Left ventricle myocardium inferior (tissue), 1 donor: ENCODE measurements around the gene CHURC1. TPM values are rescaled to one million over a fixed set of nuclear protein-coding genes. Genes with fewer than 3 reads are reported as not detected.

Experiments
- DNase-seq: peaks from one replicate; pipeline ENCODE4 v3.0.0-alpha.2; 2020
- H3K27ac ChIP-seq: fragments of 200-600 bp; replicated peaks from 2 replicates; pipeline ENCODE4 v1.8.0; 2021
- H3K27me3 ChIP-seq: fragments of 200-600 bp; 2 replicates; pipeline ENCODE4 v1.8.0; 2021; ENCODE audit warnings: low read depth
- H3K36me3 ChIP-seq: fragments of 200-600 bp; 2 replicates; pipeline ENCODE4 v1.8.0; 2021
- H3K4me1 ChIP-seq: fragments of 200-600 bp; 2 replicates; pipeline ENCODE4 v1.8.0; 2021
- H3K4me3 ChIP-seq: fragments of 200-600 bp; 2 replicates; pipeline ENCODE4 v1.8.0; 2021; ENCODE audit warnings: mild to moderate bottlenecking, moderate library complexity
- H3K9me3 ChIP-seq: fragments of 200-600 bp; replicated peaks from 2 replicates; pipeline ENCODE4 v1.8.0; 2021
- CTCF ChIP-seq: fragments of 200-600 bp; IDR thresholded peaks from 2 replicates; pipeline ENCODE4 v1.8.0; 2021; ENCODE audit warnings: antibody characterized with exemption, mild to moderate bottlenecking, borderline replicate concordance
- intact Hi-C: fragments of 100-400 bp; cut with micrococcal nuclease; formaldehyde crosslinking; loops from one replicate; pipeline ENCODE4 v1.11.0; 2022
- total RNA-seq: library from RNA; stranded (reverse); fragmentation: NEBNext Ultra II Directional; extraction: Animal tissue kit (Norgen Biotek cat#: 25700); gene quantifications from one replicate; pipeline ENCODE4 v1.2.1, GENCODE V29; 2021
- donor health status: DM: no; HTN: yes; CAD: no; lungs with severe emphysema.

CHURC1 gene
- total RNA-seq, 1 donor from 2014 or later: 89.8 TPM

- H3K4me3 ChIP-seq: no peak overlapping the region
- intact Hi-C loops: no loop called here
- H3K9me3 ChIP-seq: no peaks in the 10 kb centered on the region
- H3K27me3 ChIP-seq: no peaks in the 10 kb centered on the region
- no peak for TF ChIP-seq CTCF
- no peak overlapping the region for H3K27ac ChIP-seq
- no peak for DNase-seq
- peaks cover 9% of the 10 kb centered on the region for H3K36me3 ChIP-seq
- H3K4me1 ChIP-seq: peaks cover 12% of the 10 kb centered on the region
Observed at GRCh38 chr14:64944041-64944440, 29.8 kb downstream of the CHURC1 start.

GRCh38 chr14:64944861-64945260 is 30.6 kb downstream of the CHURC1 start:
- Histone ChIP-seq H3K4me3 (no peak overlapping the region), H3K36me3 (peaks cover 9% of the 10 kb centered on the region)
- intact Hi-C loops: no loop called here

GRCh38 chr14:64945431-64946178 is 31.4 kb downstream of the CHURC1 start:
- no peaks in the 10 kb centered on the region for H3K27me3 ChIP-seq
- no peak for DNase-seq
- no peak overlapping the region for H3K27ac ChIP-seq

More at GRCh38 chr14:64944861-64945260, 30.6 kb downstream of the CHURC1 start:
- Histone ChIP-seq H3K27ac (no peak overlapping the region), H3K27me3 (no peaks in the 10 kb centered on the region), H3K4me1 (peaks cover 18% of the 10 kb centered on the region), H3K9me3 (no peaks in the 10 kb centered on the region)
- no peak for DNase-seq
- no peak for TF ChIP-seq CTCF

GRCh38 chr14:64946310-64947045 is 32.2 kb downstream of the CHURC1 start:
- Histone ChIP-seq H3K27me3 (no peaks in the 10 kb centered on the region), H3K36me3 (peaks cover 9% of the 10 kb centered on the region), H3K27ac (no peak overlapping the region), H3K9me3 (no peaks in the 10 kb centered on the region), H3K4me1 (peaks cover 30% of the 10 kb centered on the region), H3K4me3 (no peak overlapping the region)
- DNase-seq: no peak
- TF ChIP-seq CTCF: no peak
- intact Hi-C loops: no loop called here

More at GRCh38 chr14:64945431-64946178, 31.4 kb downstream of the CHURC1 start:
- intact Hi-C loops: no loop called here
- Histone ChIP-seq H3K9me3 (no peaks in the 10 kb centered on the region), H3K4me1 (peaks cover 25% of the 10 kb centered on the region), H3K36me3 (peaks cover 9% of the 10 kb centered on the region), H3K4me3 (no peak overlapping the region)
- TF ChIP-seq CTCF: no peak

- TF ChIP-seq CTCF: no peak
- Histone ChIP-seq H3K27ac (peak overlapping the region; percentile 57), H3K36me3 (peaks cover 9% of the 10 kb centered on the region), H3K9me3 (no peaks in the 10 kb centered on the region), H3K27me3 (no peaks in the 10 kb centered on the region), H3K4me1 (peaks cover 45% of the 10 kb centered on the region), H3K4me3 (no peak overlapping the region)
- intact Hi-C loops: no loop called here
- peak; percentile 51 for DNase-seq
Observed at GRCh38 chr14:64947710-64948611, 33.7 kb downstream of the CHURC1 start.
